Activated naive CD8-positive, alpha-beta T cell treated with anti-CD3 and anti-CD28 coated beads for 36 hours (primary cell): ENCODE results near the gene NELL1. TPM values are rescaled to one million over a fixed set of nuclear protein-coding genes. Genes with fewer than 3 reads are reported as not detected.

Experiments used
- DNase-seq: peaks from one replicate; pipeline ENCODE4 v3.0.0; 2021
- H3K27ac Mint-ChIP-seq: one replicate; pipeline ENCODE4 v1.8.0; 2022; ENCODE audit warnings: mild to moderate bottlenecking, moderate library complexity, mixed read lengths
- H3K27me3 Mint-ChIP-seq: one replicate; pipeline ENCODE4 v1.8.0; 2022; ENCODE audit warnings: mild to moderate bottlenecking, mixed read lengths
- H3K36me3 Mint-ChIP-seq: one replicate; pipeline ENCODE4 v1.8.0; 2021; ENCODE audit warnings: mild to moderate bottlenecking, mixed read lengths
- H3K4me1 Mint-ChIP-seq: one replicate; pipeline ENCODE4 v1.8.0; 2021; ENCODE audit warnings: mixed read lengths
- H3K4me3 Mint-ChIP-seq: one replicate; pipeline ENCODE4 v1.8.0; 2022; ENCODE audit warnings: mild to moderate bottlenecking, moderate library complexity, mixed read lengths
- H3K9me3 Mint-ChIP-seq: one replicate; pipeline ENCODE4 v1.8.0; 2022; ENCODE audit warnings: mixed read lengths
- total RNA-seq, 2 experiments: library from RNA; stranded (reverse); gene quantifications; one replicate each; pipeline ENCODE4 v1.2.3, GENCODE V29; 2021

Gene NELL1
- total RNA-seq, 2 experiments from 2014 or later: not detected

GRCh38 chr11:21316591-21316990 lies 647.2 kb downstream of the NELL1 start:
- no peaks in the 10 kb centered on the region for H3K36me3 Mint-ChIP-seq
- H3K27me3 Mint-ChIP-seq: no peaks in the 10 kb centered on the region
- no peak for DNase-seq
- no peaks in the 10 kb centered on the region for H3K4me1 Mint-ChIP-seq
- peaks cover under 1% of the 10 kb centered on the region for H3K9me3 Mint-ChIP-seq
- H3K27ac Mint-ChIP-seq: no peak overlapping the region
- no peak overlapping the region for H3K4me3 Mint-ChIP-seq

GRCh38 chr11:21321072-21321471 lies 651.7 kb downstream of the NELL1 start:
- no peak overlapping the region for H3K4me3 Mint-ChIP-seq
- H3K4me1 Mint-ChIP-seq: no peaks in the 10 kb centered on the region
- no peaks in the 10 kb centered on the region for H3K27me3 Mint-ChIP-seq
- peaks cover 2% of the 10 kb centered on the region for H3K9me3 Mint-ChIP-seq
- H3K27ac Mint-ChIP-seq: no peak overlapping the region
- no peak for DNase-seq
- H3K36me3 Mint-ChIP-seq: no peaks in the 10 kb centered on the region

GRCh38 chr11:21321530-21321929 lies 652.1 kb downstream of the NELL1 start:
- H3K4me3 Mint-ChIP-seq: no peak overlapping the region
- no peaks in the 10 kb centered on the region for H3K36me3 Mint-ChIP-seq
- DNase-seq: no peak
- H3K4me1 Mint-ChIP-seq: no peaks in the 10 kb centered on the region
- no peaks in the 10 kb centered on the region for H3K27me3 Mint-ChIP-seq
- peaks cover 2% of the 10 kb centered on the region for H3K9me3 Mint-ChIP-seq
- H3K27ac Mint-ChIP-seq: no peak overlapping the region

GRCh38 chr11:21323617-21324016 lies 654.2 kb downstream of the NELL1 start:
- no peaks in the 10 kb centered on the region for H3K36me3 Mint-ChIP-seq
- H3K27ac Mint-ChIP-seq: no peak overlapping the region
- no peaks in the 10 kb centered on the region for H3K4me1 Mint-ChIP-seq
- no peak for DNase-seq
- H3K27me3 Mint-ChIP-seq: no peaks in the 10 kb centered on the region
- H3K9me3 Mint-ChIP-seq: peaks cover 4% of the 10 kb centered on the region
- no peak overlapping the region for H3K4me3 Mint-ChIP-seq

- Mint-ChIP-seq H3K4me1 (no peaks in the 10 kb centered on the region), H3K9me3 (peaks cover 2% of the 10 kb centered on the region), H3K27ac (no peak overlapping the region), H3K36me3 (no peaks in the 10 kb centered on the region), H3K4me3 (no peak overlapping the region), H3K27me3 (no peaks in the 10 kb centered on the region)
- DNase-seq: no peak
Measured at GRCh38 chr11:21343204-21343603, 673.8 kb downstream of the NELL1 start.

GRCh38 chr11:21346361-21346760 lies 677.0 kb downstream of the NELL1 start:
- H3K27ac Mint-ChIP-seq: no peak overlapping the region
- no peak for DNase-seq
- peaks cover 6% of the 10 kb centered on the region for H3K9me3 Mint-ChIP-seq
- no peaks in the 10 kb centered on the region for H3K4me1 Mint-ChIP-seq
- H3K36me3 Mint-ChIP-seq: no peaks in the 10 kb centered on the region
- H3K27me3 Mint-ChIP-seq: no peaks in the 10 kb centered on the region
- no peak overlapping the region for H3K4me3 Mint-ChIP-seq

- Mint-ChIP-seq H3K27ac (no peak overlapping the region), H3K9me3 (peaks cover 8% of the 10 kb centered on the region), H3K4me1 (no peaks in the 10 kb centered on the region), H3K36me3 (no peaks in the 10 kb centered on the region), H3K4me3 (no peak overlapping the region), H3K27me3 (no peaks in the 10 kb centered on the region)
- DNase-seq: no peak
Measured at GRCh38 chr11:21350613-21351012, 681.2 kb downstream of the NELL1 start.

- Mint-ChIP-seq H3K27me3 (no peaks in the 10 kb centered on the region), H3K4me3 (no peak overlapping the region), H3K9me3 (peaks cover 13% of the 10 kb centered on the region), H3K36me3 (no peaks in the 10 kb centered on the region), H3K27ac (no peak overlapping the region), H3K4me1 (no peaks in the 10 kb centered on the region)
- no peak for DNase-seq
Measured at GRCh38 chr11:21353425-21353824, 684.0 kb downstream of the NELL1 start.

- no peaks in the 10 kb centered on the region for H3K4me1 Mint-ChIP-seq
- no peak overlapping the region for H3K4me3 Mint-ChIP-seq
- no peaks in the 10 kb centered on the region for H3K9me3 Mint-ChIP-seq
- H3K27me3 Mint-ChIP-seq: no peaks in the 10 kb centered on the region
- H3K36me3 Mint-ChIP-seq: no peaks in the 10 kb centered on the region
- no peak overlapping the region for H3K27ac Mint-ChIP-seq
- no peak for DNase-seq
Measured at GRCh38 chr11:21364866-21365624, 695.7 kb downstream of the NELL1 start.

- Mint-ChIP-seq H3K9me3 (no peaks in the 10 kb centered on the region), H3K4me3 (no peak overlapping the region), H3K36me3 (no peaks in the 10 kb centered on the region), H3K27me3 (no peaks in the 10 kb centered on the region), H3K27ac (no peak overlapping the region), H3K4me1 (no peaks in the 10 kb centered on the region)
- no peak for DNase-seq
Measured at GRCh38 chr11:21369947-21370346, 700.6 kb downstream of the NELL1 start.

GRCh38 chr11:21371044-21371443 lies 701.7 kb downstream of the NELL1 start:
- no peak for DNase-seq
- H3K9me3 Mint-ChIP-seq: no peaks in the 10 kb centered on the region
- no peaks in the 10 kb centered on the region for H3K36me3 Mint-ChIP-seq
- no peak overlapping the region for H3K4me3 Mint-ChIP-seq
- H3K27ac Mint-ChIP-seq: no peak overlapping the region
- H3K4me1 Mint-ChIP-seq: no peaks in the 10 kb centered on the region
- H3K27me3 Mint-ChIP-seq: no peaks in the 10 kb centered on the region

GRCh38 chr11:21372672-21373071 lies 703.3 kb downstream of the NELL1 start:
- Mint-ChIP-seq H3K27me3 (no peaks in the 10 kb centered on the region), H3K27ac (no peak overlapping the region), H3K4me1 (no peaks in the 10 kb centered on the region), H3K36me3 (no peaks in the 10 kb centered on the region), H3K9me3 (peaks cover 2% of the 10 kb centered on the region), H3K4me3 (no peak overlapping the region)
- no peak for DNase-seq

- Mint-ChIP-seq H3K36me3 (no peaks in the 10 kb centered on the region), H3K27me3 (no peaks in the 10 kb centered on the region), H3K27ac (no peak overlapping the region)
Measured at GRCh38 chr11:21374376-21374775, 705.0 kb downstream of the NELL1 start.

GRCh38 chr11:21385669-21386440 lies 716.5 kb downstream of the NELL1 start:
- Mint-ChIP-seq H3K9me3 (peaks cover 7% of the 10 kb centered on the region), H3K27ac (no peak overlapping the region), H3K27me3 (no peaks in the 10 kb centered on the region), H3K4me1 (no peaks in the 10 kb centered on the region), H3K4me3 (no peak overlapping the region), H3K36me3 (no peaks in the 10 kb centered on the region)
- DNase-seq: no peak

More at GRCh38 chr11:21374376-21374775, 705.0 kb downstream of the NELL1 start:
- no peaks in the 10 kb centered on the region for H3K4me1 Mint-ChIP-seq
- H3K9me3 Mint-ChIP-seq: peaks cover 2% of the 10 kb centered on the region
- no peak overlapping the region for H3K4me3 Mint-ChIP-seq
- no peak for DNase-seq

- Mint-ChIP-seq H3K27ac (no peak overlapping the region), H3K36me3 (no peaks in the 10 kb centered on the region), H3K9me3 (peaks cover 4% of the 10 kb centered on the region), H3K4me3 (no peak overlapping the region), H3K4me1 (no peaks in the 10 kb centered on the region), H3K27me3 (no peaks in the 10 kb centered on the region)
- no peak for DNase-seq
Measured at GRCh38 chr11:21390430-21390829, 721.0 kb downstream of the NELL1 start.
